Muscle of leg (tissue), 11 donors: ENCODE results near the gene TNIK. TPM values are rescaled to one million over a fixed set of nuclear protein-coding genes. Genes with fewer than 3 reads are reported as not detected.

Source experiments
- DNase-seq: peaks from one replicate; pipeline ENCODE4 v3.0.0; 2013
- H3K27ac ChIP-seq: one replicate; pipeline ENCODE4 v1.5.1; 2013; ENCODE audit warnings: mild to moderate bottlenecking, low read length, control low read depth
- H3K27me3 ChIP-seq: one replicate; pipeline ENCODE4 v1.6.1; 2013; ENCODE audit warnings: low read length; ENCODE audit not compliant: control insufficient read depth, insufficient read depth
- H3K36me3 ChIP-seq: one replicate; pipeline ENCODE4 v1.6.1; 2013; ENCODE audit warnings: low read length; ENCODE audit not compliant: control insufficient read depth, insufficient read depth
- H3K4me1 ChIP-seq: one replicate; pipeline ENCODE4 v1.6.1; 2013; ENCODE audit warnings: low read length; ENCODE audit not compliant: control insufficient read depth, insufficient read depth
- H3K4me3 ChIP-seq: one replicate; pipeline ENCODE4 v1.5.1; 2013; ENCODE audit warnings: low read length, control low read depth
- H3K9me3 ChIP-seq: replicated peaks from 2 replicates; pipeline ENCODE4 v1.6.1; 2013; ENCODE audit warnings: low read depth, low read length; ENCODE audit not compliant: control insufficient read depth
- whole genome bisulfite sequencing: methylation state at CpG from one replicate; pipeline ENCODE4 v1.1.5; 2013; ENCODE audit warnings: missing lambda C conversion rate; ENCODE audit not compliant: insufficient coverage; 5-methylcytosine and 5-hydroxymethylcytosine counted together
- polyA plus RNA-seq, 8 donors: library from polyadenylated mRNA; unstranded; fragments of 120-200 nt; gene quantifications; one replicate each; pipeline versions ENCODE4 v1.2.1 to v1.2.3, GENCODE V29; 2013; ENCODE audit warnings: inconsistent platforms in 1 of 8, low replicate concordance in 1 of 8; ENCODE audit not compliant: insufficient read length in 8 of 8, insufficient read depth in 1 of 8
- total RNA-seq: library from RNA; stranded (reverse); fragments of 120-200 nt; gene quantifications from one replicate; pipeline ENCODE4 v1.2.4, GENCODE V29; 2013

The TNIK gene
- total and polyA plus RNA-seq, 9 donors, result 26.1 to 46.0 (median 33.6) TPM

DNA sequence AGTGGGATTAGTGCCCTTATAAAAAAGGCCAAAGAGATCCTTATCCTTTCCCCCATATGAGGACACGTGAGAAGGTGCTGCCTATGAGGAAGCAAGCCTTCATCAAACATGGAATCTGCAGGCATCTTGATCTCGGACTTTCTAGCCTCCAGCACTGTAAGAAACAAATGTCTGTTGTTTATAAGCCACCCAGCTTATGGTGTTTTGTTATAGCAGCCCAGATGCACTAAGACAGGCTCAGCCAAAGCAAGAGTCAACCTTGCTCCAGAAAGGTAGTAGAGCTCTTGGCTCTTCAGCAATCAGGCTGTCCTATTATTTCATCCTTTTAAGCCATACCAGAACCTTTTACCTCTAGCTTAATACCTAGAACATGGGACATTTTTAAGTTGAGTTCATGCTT is 12.3 kb upstream of the TNIK start:
- Histone ChIP-seq H3K36me3 (no peaks in the 10 kb centered on the region), H3K27me3 (peaks cover 2% of the 10 kb centered on the region), H3K27ac (no peak overlapping the region), H3K4me1 (no peaks in the 10 kb centered on the region), H3K9me3 (no peaks in the 10 kb centered on the region), H3K4me3 (no peak overlapping the region)
- WGBS, result no CpG with 5 or more reads among the region's 2 CpGs
- DNase-seq, result no peak

DNA sequence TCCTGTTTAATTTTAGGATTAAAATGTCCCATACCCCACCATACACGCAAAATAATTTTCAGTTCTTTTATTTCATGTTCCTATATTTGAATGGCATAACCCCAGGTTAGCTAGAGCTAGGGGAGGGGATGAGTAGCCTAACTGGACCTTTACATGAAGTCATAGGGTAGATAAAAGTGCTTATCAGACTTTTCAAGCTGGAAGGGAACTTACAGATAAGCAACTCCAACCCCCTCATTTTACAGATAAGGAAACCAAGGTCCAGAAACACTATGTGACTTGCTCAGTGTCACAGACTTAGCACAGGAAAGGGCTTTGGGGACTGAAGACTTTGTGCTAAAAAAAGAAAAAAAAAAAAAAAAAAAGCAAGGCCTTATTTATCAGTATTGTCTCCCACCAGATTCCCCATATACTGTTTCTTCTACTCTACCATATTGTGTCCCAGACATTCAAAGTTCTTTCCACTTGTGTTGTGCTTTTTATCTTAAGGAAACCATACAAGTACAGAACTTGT is 10.6 kb upstream of the TNIK start:
- Histone ChIP-seq H3K9me3 (no peaks in the 10 kb centered on the region), H3K36me3 (no peaks in the 10 kb centered on the region), H3K27me3 (peaks cover 2% of the 10 kb centered on the region), H3K27ac (no peak overlapping the region), H3K4me1 (no peaks in the 10 kb centered on the region), H3K4me3 (no peak overlapping the region)
- no peak for DNase-seq
- no CpG with 5 or more reads among the region's 1 CpG for WGBS

DNA sequence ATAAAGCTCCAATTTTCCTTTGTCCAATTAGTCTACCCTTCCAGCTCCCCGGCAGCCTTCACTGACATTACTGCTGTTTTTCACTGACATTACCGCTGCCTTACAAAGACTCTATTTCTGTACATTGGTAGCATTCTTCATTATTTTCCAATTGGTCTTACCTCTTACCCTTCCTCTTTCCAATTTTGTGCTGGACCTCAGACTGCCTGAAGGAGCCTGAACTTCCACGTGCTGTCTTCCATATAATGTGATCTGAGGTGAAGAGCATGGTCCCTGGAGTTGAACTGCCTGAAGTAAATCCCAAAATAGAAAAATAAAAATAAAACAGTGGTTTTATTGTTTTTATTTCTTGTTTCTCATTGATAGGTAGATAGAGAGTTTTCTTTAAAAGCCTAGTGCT is 9.2 kb upstream of the TNIK start:
- Histone ChIP-seq H3K9me3 (no peaks in the 10 kb centered on the region), H3K27me3 (peaks cover 2% of the 10 kb centered on the region), H3K27ac (no peak overlapping the region), H3K4me3 (no peak overlapping the region), H3K4me1 (no peaks in the 10 kb centered on the region), H3K36me3 (no peaks in the 10 kb centered on the region)
- WGBS, result 86% methylated on average over 2 of the region's 3 CpGs
- no peak for DNase-seq

DNA sequence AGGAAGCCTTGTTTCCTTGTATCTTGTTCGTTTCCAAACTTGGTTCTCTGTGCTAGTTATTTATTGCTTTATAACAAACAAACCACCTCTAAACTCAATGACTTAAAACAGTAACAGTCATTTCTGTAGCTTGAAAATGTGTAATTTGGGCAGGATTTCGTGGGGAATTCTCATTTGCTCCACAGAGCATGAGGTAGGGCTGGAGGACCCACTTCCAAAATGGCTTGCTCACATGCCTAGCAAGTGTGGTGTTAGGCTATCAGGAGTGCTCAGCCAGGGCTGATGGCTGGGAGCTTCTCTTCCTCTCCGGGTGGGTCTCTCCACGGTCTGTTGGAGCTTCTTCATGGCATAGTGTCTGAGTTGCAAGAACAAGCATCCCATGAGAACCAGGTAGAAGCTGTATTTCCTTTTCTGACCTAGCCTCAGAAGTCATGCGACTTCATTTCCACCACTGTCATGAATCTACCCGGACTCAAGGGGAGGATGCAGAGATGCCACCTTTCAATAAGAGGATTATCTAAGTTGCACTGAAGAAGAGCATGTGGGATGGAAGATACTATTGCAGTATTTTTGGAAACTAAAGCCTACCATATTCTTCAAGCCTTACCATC is 8.2 kb upstream of the TNIK start:
- Histone ChIP-seq H3K27me3 (peaks cover 2% of the 10 kb centered on the region), H3K27ac (no peak overlapping the region), H3K4me1 (no peaks in the 10 kb centered on the region), H3K9me3 (no peaks in the 10 kb centered on the region), H3K4me3 (no peak overlapping the region), H3K36me3 (no peaks in the 10 kb centered on the region)
- WGBS, result 68% methylated on average over 3 of the region's 6 CpGs
- DNase-seq, result no peak

DNA sequence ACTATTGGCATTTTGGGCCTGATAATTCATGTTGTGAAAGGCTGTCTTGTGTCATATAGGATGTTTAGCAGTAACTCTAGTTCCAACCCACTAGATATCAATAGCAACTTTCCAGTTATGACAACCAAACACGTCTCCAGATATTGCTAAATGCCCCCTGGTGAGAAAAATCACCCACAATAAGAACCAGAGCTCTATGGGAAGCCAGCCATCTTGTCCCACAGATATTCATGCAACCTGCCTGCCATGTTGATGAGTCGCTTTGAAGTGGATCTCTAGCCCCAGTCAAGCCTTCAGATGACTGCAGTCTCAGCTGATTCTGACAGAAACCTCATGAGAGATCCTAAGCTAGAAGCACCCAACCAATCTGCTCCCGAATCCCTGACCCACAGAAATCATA is 5.6 kb upstream of the TNIK start:
- no peak for DNase-seq
- Histone ChIP-seq H3K27ac (no peak overlapping the region), H3K27me3 (peaks cover 14% of the 10 kb centered on the region), H3K36me3 (no peaks in the 10 kb centered on the region), H3K4me1 (peaks cover 4% of the 10 kb centered on the region), H3K9me3 (no peaks in the 10 kb centered on the region), H3K4me3 (no peak overlapping the region)
- WGBS, result 100% methylated on average over 1 of the region's 3 CpGs

DNA sequence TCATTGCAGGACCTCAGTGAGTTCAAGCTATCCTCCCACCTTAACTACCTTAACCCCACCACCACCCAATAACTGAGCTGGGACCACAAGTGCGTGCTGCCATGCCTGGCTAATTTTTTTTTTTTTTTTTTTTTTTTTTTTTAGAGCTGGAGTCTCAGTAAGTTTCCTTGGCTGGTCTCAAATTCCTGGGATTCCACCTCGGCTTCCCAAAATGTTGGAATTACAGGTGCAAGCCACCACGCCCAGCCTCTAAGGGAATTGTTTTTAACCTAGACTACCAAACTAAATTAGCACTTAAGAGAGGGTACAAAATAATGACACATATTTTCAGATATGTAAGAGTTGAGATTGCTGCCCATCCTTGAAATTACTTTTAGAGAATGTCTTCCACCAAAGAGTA is 4.3 kb upstream of the TNIK start:
- no peak for DNase-seq
- Histone ChIP-seq H3K4me3 (no peak overlapping the region), H3K9me3 (no peaks in the 10 kb centered on the region), H3K27me3 (peaks cover 20% of the 10 kb centered on the region), H3K36me3 (no peaks in the 10 kb centered on the region), H3K27ac (no peak overlapping the region), H3K4me1 (peaks cover 5% of the 10 kb centered on the region)
- 87% methylated on average over 3 of the region's 3 CpGs for WGBS

DNA sequence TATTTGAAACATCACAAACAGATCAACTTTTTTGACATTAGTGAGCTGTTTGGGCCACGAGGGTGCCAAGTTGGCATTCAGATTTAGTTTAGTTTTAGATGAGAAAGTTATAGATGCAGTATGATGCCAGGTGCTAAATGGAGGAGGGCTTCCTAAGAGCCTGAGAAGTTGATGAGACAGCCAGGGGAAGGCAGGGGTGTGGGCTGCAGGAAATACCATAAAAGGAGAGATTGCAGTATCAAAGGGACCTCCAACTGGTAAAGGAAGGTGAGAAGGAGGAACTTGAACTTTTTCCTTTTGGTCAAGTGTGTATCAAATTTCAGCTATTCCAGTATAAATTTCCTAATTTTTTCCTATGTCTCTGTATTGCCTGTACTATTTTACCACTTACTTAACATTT is 2.0 kb upstream of the TNIK start:
- DNase-seq, result no peak
- H3K4me3 ChIP-seq, result no peak overlapping the region
- H3K36me3 ChIP-seq, result no peaks in the 10 kb centered on the region
- peaks cover 20% of the 10 kb centered on the region for H3K4me1 ChIP-seq
- no peak overlapping the region for H3K27ac ChIP-seq
- WGBS, result no CpG with 5 or more reads among the region's 1 CpG
- peaks cover 37% of the 10 kb centered on the region for H3K27me3 ChIP-seq
- no peaks in the 10 kb centered on the region for H3K9me3 ChIP-seq

DNA sequence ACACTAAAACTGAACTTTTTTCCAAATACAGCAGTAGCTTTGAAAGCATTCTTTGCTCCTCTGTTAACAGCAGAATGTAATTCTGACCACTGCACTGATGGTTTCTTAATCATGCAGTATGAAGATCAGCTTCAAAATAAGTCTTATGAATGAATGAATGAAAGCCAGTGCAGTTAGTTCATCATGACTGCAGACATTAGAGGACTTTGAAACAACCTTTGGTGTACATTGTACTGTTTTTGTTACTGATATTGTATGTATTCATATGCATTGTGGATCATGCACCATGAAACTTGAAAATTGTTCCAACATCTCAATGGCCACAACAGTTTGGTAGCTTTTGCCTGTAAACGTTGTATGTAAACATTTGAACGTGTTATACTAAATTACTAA is 1.3 kb upstream of the TNIK start:
- H3K4me1 ChIP-seq, result peaks cover 24% of the 10 kb centered on the region
- peak overlapping the region; percentile 88 for H3K27ac ChIP-seq
- H3K27me3 ChIP-seq, result peaks cover 37% of the 10 kb centered on the region
- WGBS, result no CpG with 5 or more reads among the region's 2 CpGs
- no peaks in the 10 kb centered on the region for H3K9me3 ChIP-seq
- H3K36me3 ChIP-seq, result no peaks in the 10 kb centered on the region
- H3K4me3 ChIP-seq, result peak overlapping the region; percentile 84
- DNase-seq, result peak; percentile 13

DNA sequence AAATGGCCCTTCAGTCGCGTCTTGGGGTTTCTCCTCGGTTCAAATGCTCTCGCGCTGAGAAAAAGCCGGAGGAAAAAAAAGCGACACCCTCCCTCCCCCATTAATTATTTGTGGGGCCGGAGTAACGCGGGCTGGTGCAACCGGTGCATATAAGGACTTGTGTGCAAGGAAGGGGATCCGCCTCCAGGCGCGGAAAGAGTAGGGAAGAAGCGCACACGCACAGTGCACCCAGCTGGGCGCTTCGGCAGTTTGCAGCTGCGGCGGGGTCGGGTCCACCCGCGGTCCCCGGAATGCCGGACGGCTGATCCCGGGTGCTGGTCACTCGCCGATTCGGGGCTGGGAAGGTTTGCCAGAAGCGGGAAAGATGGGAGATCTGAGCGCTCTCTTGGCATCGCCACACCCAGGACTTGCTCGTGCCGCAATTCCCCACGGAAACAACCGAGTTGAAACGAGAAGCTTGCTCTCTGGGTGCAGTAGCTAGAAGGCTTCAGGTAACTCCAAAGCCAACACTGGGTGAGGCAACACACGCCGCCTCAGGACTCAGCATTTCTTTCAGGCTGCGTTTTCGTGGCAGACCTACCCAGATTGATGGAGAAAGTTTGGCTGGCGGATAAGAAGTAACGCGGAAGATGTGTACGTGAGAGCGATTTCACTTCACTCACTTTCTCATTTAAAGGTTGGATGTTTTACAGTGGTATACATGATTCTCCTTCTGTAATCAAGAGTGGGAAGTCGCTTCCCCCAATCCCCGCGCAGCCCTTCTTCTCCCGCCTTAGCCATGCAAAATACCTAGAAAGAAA is 720 bp upstream of the TNIK start:
- H3K36me3 ChIP-seq, result no peaks in the 10 kb centered on the region
- peak; percentile 81 for DNase-seq
- peaks cover 24% of the 10 kb centered on the region for H3K4me1 ChIP-seq
- peaks cover 37% of the 10 kb centered on the region for H3K27me3 ChIP-seq
- peak overlapping the region; percentile 88 for H3K27ac ChIP-seq
- H3K9me3 ChIP-seq, result no peaks in the 10 kb centered on the region
- WGBS, result 0% methylated on average over 34 of the region's 51 CpGs
- peak overlapping the region; percentile 84 for H3K4me3 ChIP-seq

DNA sequence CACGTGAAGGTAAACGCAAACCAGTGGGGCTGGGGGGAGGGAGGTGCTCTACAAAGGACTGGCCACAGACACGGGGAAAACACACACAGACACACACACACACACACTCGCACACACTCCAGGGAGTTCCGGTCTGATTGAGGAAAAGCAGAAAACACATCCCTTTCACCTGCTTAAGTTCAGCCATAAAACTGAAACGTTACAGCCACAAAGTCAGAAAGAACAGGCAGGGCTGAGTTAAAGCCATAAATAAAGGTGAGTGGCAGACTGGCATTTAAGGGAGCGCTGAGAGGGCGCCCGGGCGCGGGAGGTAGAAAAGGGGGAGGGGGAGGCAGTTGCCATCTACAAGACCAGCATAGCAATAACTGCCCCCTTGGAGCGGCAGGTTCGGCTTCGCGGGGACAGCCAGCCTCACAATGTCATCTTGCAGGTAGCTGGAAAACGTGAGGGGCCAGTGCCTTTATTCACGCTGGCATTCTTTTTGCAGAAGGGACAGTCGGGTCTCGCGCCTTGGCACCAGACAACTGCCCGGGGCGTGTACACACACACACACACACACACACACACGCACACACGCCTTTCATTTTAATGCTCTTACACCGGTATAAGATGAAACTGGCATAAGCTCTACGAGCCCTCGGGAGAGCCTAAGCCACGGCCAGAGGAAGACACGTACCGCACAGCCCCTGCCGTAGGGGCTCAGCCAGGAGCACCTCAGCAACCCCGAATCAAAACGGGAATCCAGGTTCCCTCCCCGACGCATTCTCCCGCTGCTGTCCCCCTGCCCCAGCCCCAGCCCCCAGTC is 866 bp downstream of the TNIK start:
- WGBS, result under 1% methylated on average over 22 of the region's 36 CpGs
- Histone ChIP-seq H3K27me3 (peaks cover 37% of the 10 kb centered on the region), H3K4me3 (peak overlapping the region; percentile 84), H3K9me3 (no peaks in the 10 kb centered on the region), H3K4me1 (peaks cover 24% of the 10 kb centered on the region), H3K27ac (peak overlapping the region; percentile 73), H3K36me3 (no peaks in the 10 kb centered on the region)
- DNase-seq, result peak; percentile 57
